22Rv1 (cell line): ENCODE results near the gene CSPG4.

Experiments used
- CTCF ChIP-seq: fragments of 450-650 bp; IDR thresholded peaks from 2 replicates; pipeline ENCODE4 v1.5.1; 2017; ENCODE audit warnings: mild to moderate bottlenecking
- ZFX ChIP-seq: fragments of 450-650 bp; IDR thresholded peaks from 2 replicates; pipeline ENCODE4 v1.6.1; 2017; ENCODE audit warnings: antibody characterized with exemption, borderline replicate concordance

GRCh38 chr15:75751891-75752290, 39.2 kb upstream of the CSPG4 start:
- no peak for TF ChIP-seq CTCF
- no peak for TF ChIP-seq ZFX
